H1 (cell line): ENCODE data around the gene TROAP. TPM values are rescaled to one million over a fixed set of nuclear protein-coding genes. Genes with fewer than 3 reads are reported as not detected.

ENCODE experiments used
- RNF2 ChIP-seq: fragments of 200-900, 300-1000 bp; sonication (generic); IDR thresholded peaks from 2 replicates; pipeline ENCODE4 v1.7.1; 2016; ENCODE audit warnings: borderline replicate concordance, low read depth, mild to moderate bottlenecking, antibody characterized with exemption, low read length; ENCODE audit not compliant: poor library complexity, severe bottlenecking; ENCODE audit errors: missing control alignments
- polyA plus RNA-seq, 7 experiments: library from polyadenylated mRNA; depleted of rRNA in 3 of 7; stranded (reverse) in 5 of 7; unstranded in 2 of 7; fragments of >200 nt in 5 of 7; fragments of 200-250 nt in 2 of 7; gene quantifications; 1 replicate in 5 of 7; 2 replicates in 1 of 7; 4 replicates in 1 of 7; pipeline versions ENCODE4 v1.2.1 to v1.2.3, GENCODE V29; 2011 to 2013; ENCODE audit warnings: missing spikeins in 2 of 7, mixed read lengths in 2 of 7
- total RNA-seq: library from RNA; stranded (reverse); fragmentation: NEBNext Ultra II Directional; extraction: Animal tissue kit (Norgen Biotek cat#: 25700); gene quantifications from 2 replicates; pipeline ENCODE4 v1.2.1, GENCODE V29; 2021

The TROAP gene
- total and polyA plus RNA-seq, 2 of the 8 experiments (the other 6 are each of a cell fraction or from before 2014, with no cell fraction given), result 36.7 to 52.0 TPM

GRCh38 chr12:49367381-49368239 lies 44.6 kb downstream of the TROAP start, which contains the start of gene SPATS2 (continued):
- TF ChIP-seq RNF2, result no peak
